Pons (tissue), 1 donor: Measurements from ENCODE around the gene AQP7.
"Not testable (repeated sequence)": the region's sequence is repeated elsewhere in the genome, so short reads cannot be mapped to it uniquely, and the experiment has no call there.

Experiments used
- DNase-seq: peaks from one replicate; pipeline ENCODE4 v3.0.0-alpha.2; 2016; ENCODE audit warnings: low spot score

The AQP7 gene

GRCh38 chr9:33374634-33375237 is 27.6 kb downstream of the AQP7 start:
- DNase-seq = peak; percentile 86

GRCh38 chr9:33374190-33374589 is 28.2 kb downstream of the AQP7 start:
- DNase-seq = no peak

DNA sequence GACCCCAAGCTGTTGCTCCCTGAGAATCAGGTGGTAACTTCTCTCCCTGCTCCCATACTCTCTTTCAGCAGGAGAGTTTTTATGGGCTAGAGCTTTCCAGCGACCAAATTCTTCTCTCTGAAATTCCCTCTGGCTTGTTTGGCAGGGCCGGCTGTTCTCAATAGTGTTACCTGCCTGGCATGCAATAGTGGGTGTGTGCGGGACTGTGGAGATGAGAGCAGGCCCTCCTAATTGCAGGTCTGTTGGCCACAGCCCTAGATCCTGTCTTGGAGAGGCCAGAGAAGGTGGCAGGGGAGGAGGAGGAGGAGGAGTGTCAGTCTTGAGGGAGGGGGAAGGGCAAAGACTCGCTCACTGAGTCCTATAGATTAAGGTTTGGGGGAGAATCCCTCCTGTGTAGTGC is 29.5 kb downstream of the AQP7 start:
- no peak for DNase-seq

DNA sequence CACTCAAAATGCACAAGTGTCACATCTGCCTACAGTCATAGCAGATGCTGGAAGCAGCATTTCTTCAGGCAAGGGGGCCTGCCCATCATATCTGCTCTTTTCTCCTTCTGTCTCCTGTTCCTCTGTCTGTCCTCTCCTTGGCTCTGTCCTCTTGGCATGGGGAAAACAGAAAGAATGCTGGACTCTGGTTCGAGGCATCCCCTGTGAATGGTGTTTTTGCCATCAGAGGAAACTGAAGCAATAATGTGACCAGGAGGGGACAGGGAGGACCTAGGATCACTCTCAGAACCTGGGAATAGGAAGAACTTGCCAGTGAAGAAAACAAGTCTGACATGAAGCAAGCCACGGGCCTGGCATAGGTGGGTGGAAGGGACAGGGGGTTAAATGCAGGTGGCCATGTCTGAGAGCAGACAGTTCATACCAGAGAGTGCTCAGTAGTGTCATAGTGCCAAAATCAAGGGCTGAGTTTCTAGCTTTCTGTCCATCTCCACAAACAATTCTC is 35.3 kb downstream of the AQP7 start:
- DNase-seq = no peak

DNA sequence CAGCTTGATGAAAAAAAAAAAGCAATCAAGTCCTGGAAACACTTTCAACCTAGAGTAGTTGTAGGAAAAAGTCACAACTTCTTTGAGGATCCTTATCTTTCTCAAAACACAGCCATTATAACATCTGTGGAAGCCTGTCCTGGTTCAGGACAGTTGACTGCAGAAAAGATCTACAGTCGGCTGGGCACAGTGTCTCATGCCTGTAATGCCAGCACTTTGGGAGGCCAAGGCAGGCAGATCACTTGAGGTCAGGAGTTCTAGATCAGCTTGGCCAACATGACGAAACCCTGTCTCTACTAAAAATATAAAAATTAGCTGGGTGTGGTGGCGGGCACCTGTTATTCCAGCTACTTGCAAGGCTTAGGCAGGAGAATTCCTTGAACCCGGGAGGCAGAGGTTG is 37.6 kb downstream of the AQP7 start:
- not testable (repeated sequence) for DNase-seq

DNA sequence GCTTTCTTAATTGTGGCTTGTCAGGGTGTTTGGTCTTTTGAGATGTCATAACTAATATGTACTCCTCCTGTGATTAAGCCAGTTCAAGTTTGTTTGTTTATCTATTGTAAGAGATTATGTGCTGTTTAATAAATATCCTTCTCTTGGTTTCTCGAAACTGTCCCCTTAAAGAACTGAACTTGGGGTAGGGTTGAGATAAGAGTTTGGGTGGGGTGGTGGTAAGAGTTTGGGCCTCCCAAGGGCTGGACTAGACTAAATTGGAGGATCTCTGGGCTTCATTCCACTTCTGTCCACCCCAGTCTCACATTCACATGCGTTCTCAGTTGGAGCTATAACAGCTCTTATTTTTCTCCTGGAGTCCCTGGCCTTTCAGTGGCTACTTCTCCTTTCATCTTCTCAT is 38.2 kb downstream of the AQP7 start:
- no peak for DNase-seq

GRCh38 chr9:33358641-33359040 is 43.7 kb downstream of the AQP7 start:
- DNase-seq = not testable (repeated sequence)

DNA sequence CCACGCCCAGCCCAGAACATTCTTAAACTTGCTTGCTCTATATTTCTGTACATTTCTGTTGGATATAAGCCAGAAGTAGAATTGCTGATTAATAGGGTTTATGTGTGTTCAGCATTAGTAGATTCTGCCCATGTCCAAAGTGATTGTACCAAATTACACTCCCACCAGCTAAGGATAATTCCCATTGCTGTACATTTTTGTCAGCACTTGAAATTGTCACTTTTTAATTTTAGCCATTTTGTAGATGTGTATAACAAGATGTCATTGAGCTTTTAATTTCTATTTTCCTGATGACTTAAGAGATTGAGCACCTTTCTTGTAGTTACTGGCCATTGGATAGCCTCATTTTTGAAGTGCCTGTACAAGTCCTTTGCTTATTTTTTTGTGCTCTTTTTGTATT is 46.4 kb downstream of the AQP7 start:
- DNase-seq = no peak

- DNase-seq = no peak
Observed at GRCh38 chr9:33354651-33355211, 47.6 kb downstream of the AQP7 start.

DNA sequence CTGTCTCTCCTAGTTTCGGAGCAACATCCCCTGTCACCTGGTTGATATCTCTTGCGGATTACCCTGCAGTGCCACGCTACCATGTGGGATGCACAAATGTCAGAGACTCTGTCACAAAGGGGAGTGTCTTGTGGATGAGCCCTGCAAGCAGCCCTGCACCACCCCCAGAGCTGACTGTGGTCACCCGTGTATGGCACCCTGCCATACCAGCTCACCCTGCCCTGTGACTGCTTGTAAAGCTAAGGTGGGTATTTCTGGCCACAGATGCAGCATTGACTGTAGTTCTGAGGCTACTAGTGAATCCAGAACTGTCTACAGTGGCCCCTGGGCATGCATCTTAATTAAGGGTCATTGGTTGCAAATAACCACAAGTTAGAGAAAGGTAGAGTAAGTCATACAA is 50.8 kb downstream of the AQP7 start:
- no peak for DNase-seq

- no peak for DNase-seq
Observed at GRCh38 chr9:33350310-33350709, 52.1 kb downstream of the AQP7 start.

DNA sequence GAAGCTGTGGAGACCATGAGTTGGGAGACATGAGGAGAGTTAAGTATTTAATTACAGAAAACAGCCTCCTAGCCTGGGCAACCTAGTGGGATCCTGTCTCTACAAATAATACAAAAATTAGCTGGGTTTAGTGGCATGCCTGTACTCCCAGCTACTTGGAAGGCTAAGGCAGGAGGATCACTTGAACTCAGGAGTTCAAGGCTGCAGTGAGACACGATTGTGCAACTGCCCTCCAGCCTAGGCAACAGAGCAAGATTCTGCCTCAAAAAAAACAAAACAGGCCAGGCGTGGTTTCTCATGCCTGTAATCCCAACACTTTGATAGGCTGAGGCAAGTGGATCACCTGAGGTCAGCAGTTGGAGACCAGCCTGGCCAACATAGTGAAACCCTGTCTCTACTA is 52.6 kb downstream of the AQP7 start:
- no peak for DNase-seq

GRCh38 chr9:33348998-33349397 is 53.4 kb downstream of the AQP7 start:
- DNase-seq = no peak

DNA sequence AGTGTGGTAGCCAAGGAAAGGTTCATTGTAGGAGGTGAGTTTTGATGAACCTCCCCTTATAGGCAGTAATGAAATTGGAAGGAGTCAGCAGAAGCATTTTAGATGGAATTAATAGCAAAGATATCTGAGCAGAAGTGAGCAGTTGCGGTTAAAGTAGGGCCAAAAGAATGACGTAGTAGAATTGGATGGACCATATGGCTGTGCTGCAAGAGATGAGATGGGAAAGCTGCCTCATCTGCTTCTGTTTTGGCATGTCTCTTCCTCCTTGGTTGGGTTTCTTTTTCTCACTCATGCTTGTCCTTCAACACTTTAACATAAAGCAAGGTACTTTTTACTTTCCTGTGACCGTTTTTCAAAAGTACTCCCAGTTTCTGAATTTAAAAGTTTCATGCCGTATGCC is 55.8 kb downstream of the AQP7 start:
- peak; percentile 15 for DNase-seq

GRCh38 chr9:33344145-33344544 is 58.2 kb downstream of the AQP7 start:
- no peak for DNase-seq

- DNase-seq = no peak
Observed at GRCh38 chr9:33341182-33341581, 61.2 kb downstream of the AQP7 start.

DNA sequence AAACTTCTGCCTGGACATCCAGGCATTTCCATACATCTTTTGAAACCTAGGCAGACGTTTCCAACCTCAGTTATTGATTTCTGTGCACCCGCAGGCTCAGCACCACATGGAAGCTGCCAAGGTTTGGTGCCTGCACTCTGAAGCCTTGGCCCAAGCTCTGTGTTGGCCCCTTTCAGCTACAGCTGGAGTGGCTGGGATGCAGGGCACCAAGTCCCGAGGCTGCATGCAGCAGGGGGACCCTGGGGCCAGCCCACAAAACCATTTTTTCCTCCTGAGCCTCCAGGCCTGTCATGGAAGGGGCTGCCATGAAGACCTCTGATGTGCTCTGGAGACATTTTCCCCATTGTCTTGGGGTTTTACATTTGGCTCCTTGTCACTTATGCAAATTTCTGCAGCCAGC is 62.2 kb downstream of the AQP7 start:
- no peak for DNase-seq
